Suprapubic skin (tissue), 3 donors: Measurements from ENCODE around the gene RNASE8.

Source experiments
- CTCF ChIP-seq, 2 donors: fragments of 200-600 bp in 1 of 2; fragments of 450-650 bp in 1 of 2; sonication (generic) in 1 of 2; IDR thresholded peaks; one replicate each; pipeline ENCODE4 v1.5.1; 2016 to 2019; ENCODE audit warnings: antibody characterized with exemption in 2 of 2, mild to moderate bottlenecking in 1 of 2, moderate library complexity in 1 of 2
- EP300 ChIP-seq: sonication (generic); formaldehyde crosslinking; IDR thresholded peaks from one replicate; pipeline ENCODE4 v1.6.1; 2017; ENCODE audit warnings: antibody characterized with exemption
- POLR2A ChIP-seq, 2 donors: fragments of 450-650 bp; IDR thresholded peaks; one replicate each; pipeline ENCODE4 v1.6.1; 2017; ENCODE audit warnings: antibody characterized with exemption in 2 of 2, mild to moderate bottlenecking in 2 of 2, moderate library complexity in 2 of 2

- TF ChIP-seq CTCF (IDR thresholded peaks at IDR 0.05) = no peak
- TF ChIP-seq POLR2A (IDR thresholded peaks at IDR 0.05) = no peak
- TF ChIP-seq EP300 = no peak
Observed at GRCh38 chr14:21054123-21054767, 3.4 kb upstream of the RNASE8 start.
